ENCODE results near the gene JSRP1.

Gene JSRP1, protein sequence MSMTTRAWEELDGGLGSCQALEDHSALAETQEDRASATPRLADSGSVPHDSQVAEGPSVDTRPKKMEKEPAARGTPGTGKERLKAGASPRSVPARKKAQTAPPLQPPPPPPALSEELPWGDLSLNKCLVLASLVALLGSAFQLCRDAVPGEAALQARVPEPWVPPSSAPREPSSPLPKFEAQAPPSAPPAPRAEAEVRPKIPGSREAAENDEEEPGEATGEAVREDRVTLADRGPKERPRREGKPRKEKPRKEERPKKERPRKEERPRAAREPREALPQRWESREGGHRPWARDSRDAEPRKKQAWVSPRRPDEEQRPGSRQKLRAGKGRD

DNA sequence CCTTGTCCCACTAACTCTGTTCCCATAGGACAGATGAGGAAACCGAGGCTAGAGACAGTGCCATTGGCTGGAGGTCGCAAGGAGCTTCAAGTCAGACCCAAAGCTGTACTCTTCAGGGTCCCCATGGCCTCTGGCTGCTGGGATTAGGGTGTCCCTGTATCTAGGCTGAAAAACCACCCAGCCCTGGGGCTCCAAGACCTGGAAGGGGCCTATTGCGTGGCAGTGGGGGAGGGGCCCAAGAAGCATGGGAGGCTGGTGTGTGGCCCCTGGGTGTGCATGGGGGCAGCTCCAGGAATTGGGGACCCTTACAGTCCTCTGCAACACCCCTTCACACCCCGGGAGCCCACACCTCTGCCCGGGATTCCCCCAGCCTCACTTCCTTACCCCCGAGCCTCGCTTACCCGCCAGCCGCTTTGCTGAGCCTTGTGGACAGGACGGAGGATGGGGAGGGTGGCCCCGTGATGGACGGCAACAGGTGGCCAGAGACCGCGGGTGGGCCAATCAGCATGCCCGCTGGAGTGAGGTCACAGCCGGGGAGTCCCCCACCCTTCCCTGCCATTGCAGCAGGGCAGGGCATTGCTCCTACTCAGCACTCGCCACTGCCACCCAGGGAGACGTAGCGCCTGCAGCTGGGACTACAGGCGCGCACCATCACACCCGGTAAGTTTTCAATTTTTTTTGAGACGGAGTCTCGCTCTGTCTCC, at the start of gene JSRP1:
TSS of gene JSRP1 (minus strand) at position 436 of the 704 bp plus-strand sequence. CDS start 1,103 bp downstream, outside the sequence.
- DNase-seq, result no peak

DNA sequence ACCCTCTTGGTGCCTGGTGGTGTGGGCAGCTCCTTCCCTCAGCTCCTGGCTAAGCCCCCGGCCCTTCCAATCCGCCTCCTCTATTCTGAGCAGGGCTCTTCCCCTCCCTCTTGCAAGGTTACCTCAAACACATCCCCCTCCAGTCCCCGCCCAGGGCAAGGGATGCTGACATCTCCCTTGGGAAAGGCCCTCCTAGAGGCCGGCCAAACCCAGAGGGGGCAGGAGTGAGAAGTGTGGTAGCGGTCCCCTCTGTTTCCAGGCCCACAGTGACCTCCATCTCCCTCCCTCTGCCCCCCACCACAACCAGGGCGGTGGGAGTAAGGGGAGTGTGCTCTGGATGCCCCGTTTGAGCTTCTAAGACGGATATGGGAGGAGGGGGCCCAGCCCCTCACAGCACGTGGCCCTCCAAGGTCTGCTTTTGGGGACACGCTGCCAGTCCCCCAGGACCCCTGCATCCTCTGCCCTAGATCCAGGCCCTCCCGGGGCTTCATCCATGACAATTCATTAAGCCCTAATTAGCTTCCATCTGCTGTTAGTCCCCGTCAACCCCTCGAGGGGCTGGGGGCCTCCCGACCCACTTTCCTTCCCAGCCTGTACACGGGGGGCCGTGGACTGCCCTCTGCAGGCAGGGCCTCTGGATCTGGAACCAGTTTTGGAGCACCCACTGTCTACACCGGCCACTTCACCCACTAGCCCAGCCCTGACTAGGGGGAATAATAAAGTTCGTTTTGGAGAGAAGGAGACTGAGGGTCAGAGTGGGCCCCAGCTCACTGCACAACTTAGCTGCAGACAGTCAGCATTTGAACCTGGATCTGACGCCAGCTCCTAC, 49.4 kb upstream of the JSRP1 start:
- no peak for DNase-seq

- DNase-seq, result no peak
Observed at GRCh38 chr19:2303211-2303798, 47.1 kb upstream of the JSRP1 start.

DNA sequence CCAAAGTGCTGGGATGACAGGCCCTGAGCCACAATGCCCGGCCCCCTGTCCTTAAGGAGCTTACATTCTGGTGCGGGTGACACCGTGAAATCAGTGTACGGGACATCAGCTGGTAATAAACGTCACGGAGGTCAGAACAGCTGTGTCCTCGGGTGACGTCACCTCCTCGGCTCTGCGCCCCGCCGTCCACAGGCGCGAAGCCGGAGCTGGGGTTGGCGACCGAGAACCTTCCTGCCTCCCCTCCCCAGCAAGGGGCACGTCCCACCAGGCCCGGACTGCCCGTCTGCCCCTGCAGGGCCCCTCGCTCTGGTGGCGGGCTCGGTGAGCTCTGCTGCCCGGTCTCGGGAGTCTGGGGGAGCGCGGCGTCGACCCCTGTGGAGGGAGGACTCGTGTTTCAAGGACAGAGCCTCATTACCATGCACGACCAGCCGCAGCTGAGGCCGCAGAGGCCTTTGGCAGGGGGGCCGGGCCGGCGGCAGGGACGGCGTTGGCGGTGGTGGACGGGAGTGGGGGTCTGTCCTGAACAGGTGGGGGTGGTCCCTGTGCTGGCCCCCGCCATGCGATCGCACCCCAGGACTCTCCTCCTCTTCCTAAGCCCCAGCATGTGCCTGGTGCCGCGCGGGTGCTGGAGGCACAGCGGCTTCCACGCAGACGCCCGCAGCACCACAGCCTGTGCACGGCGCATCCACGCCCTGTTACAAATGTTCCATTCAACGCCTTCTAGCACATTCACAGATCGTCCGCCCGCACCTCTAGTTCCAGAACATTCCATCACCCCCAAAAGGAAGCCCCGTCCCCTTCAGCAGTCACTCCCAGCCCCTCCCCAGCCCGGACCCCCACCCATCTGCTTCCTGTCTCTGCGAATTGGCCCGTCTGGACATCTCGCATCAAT, 46.3 kb upstream of the JSRP1 start:
- peak; percentile 34 for DNase-seq

DNA sequence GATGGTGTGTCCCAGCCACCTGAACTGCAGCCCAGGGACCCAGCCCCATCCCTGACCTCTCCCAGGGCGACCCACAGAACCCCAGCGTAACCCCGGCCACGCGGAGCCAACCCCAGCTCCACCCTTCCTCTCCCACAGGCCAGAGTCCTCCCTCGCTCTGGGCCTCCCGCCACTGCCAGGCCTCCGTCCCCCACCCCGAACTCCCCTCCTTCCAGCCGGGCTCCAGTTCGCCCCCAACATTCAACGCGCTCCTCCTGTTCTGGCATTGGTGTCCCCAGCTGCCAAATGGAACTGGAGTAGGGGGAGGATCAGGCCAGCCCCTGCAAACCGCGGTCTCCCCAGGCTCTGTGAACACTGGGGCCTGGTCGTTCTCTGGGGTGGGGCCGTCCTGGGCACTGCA, 44.3 kb upstream of the JSRP1 start:
- DNase-seq, result no peak

- no peak for DNase-seq
Observed at GRCh38 chr19:2296141-2296540, 39.9 kb upstream of the JSRP1 start.

GRCh38 chr19:2294687-2295335, 38.6 kb upstream of the JSRP1 start:
- peak; percentile 79 for DNase-seq

DNA sequence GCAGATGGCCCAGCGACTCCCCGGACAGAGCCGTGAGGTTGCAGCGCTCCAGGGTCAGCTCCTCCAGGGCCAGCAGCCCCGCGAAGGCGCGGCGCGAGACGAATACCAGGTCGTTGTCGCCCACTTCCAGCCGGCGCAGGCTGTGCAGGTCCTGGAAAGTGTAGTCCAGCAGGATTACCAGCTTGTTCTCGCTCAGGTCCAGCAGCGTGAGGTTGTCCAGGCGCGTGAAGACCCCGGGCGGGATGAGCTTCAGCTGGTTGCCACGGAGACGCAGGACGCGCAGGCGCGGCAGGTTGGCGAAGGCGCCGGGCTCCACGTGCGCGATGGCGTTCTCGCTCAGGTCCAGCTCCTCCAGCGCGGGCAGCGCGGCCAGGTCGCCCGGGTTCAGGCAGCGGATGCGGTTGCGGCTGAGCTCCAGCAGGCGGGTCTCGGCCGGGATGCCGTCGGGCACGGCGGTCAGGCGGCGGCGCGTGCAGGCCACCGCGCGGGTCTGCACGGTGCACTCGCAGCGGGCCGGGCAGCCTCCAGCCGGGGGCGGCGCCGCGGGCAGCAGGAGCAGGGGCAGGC, 35.1 kb upstream of the JSRP1 start:
- DNase-seq, result no peak

GRCh38 chr19:2290441-2291184, 34.4 kb upstream of the JSRP1 start:
- no peak for DNase-seq

DNA sequence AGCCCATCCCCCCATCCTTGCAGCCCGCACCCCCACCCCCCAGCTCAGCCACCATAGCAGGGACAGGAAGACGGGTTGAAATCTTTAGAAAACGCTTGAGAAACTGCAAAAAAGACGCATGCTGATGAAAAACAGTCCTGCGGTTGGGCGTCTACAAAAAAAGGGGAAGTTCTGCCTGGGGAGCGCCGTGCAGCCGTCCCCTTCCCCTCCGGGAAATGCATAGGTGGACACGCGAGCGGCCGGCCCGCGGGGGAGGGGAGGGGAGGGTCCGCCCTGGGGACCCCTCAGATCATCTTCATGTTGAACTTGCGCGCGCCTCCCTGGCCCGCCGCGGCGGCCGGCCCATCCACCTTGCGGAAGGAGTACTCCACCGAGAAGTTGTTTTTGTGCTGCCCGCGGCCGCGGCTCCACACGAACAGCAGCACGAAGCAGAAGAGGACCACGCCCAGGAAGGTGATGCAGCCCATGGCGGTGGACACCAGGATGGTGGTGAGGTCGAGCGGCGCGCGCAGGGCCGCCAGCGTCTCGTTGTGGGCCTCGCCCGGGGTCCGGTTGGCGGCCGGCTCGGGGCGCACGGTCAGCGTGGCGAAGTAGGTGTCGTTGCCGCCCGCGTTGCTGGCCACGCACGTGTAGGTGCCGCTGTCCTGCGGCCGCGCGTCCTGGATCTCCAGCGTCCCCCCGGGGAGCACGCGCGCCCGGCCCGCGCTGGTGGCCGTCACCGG, 33.7 kb upstream of the JSRP1 start:
- DNase-seq, result no peak

GRCh38 chr19:2288818-2289713, 32.8 kb upstream of the JSRP1 start:
- no peak for DNase-seq

- no peak for DNase-seq
Observed at GRCh38 chr19:2288338-2288817, 32.2 kb upstream of the JSRP1 start.

DNA sequence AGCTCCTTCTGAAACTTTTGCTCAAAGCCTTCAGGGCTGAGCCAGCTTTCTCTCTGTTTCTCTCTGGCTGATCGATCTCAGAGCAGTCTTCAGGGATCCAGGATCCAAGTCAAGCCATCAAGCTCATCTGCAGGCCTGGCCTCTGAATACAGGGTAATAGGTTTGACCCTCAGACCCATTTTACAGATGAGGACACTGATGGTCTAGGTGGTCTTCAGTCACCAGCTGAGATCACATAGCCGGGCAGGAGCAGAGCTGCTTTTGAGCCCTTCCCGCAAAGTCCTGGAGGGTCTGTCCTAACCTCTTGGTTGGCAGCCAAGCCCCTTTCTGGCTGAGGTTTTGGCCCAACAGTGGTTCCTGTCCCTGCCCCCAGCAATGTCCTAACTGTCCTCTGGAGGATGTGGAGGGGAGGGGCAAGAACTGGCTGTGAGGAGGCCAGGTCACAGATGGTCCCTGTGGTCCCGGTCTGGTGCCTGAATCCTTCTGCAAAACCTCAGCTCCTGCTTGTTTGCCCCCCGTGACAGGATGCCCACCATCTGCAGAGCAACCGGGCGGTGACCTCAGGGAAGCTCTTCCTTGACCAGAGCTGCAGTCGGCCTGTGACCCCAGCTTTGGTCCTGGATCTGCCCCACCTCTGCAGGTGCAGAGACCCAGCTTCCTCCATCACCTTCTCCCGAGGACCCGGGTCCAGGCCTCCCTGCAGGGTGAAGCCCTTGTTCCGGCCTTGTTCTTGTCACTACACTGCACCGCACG, 31.5 kb upstream of the JSRP1 start:
- no peak for DNase-seq

DNA sequence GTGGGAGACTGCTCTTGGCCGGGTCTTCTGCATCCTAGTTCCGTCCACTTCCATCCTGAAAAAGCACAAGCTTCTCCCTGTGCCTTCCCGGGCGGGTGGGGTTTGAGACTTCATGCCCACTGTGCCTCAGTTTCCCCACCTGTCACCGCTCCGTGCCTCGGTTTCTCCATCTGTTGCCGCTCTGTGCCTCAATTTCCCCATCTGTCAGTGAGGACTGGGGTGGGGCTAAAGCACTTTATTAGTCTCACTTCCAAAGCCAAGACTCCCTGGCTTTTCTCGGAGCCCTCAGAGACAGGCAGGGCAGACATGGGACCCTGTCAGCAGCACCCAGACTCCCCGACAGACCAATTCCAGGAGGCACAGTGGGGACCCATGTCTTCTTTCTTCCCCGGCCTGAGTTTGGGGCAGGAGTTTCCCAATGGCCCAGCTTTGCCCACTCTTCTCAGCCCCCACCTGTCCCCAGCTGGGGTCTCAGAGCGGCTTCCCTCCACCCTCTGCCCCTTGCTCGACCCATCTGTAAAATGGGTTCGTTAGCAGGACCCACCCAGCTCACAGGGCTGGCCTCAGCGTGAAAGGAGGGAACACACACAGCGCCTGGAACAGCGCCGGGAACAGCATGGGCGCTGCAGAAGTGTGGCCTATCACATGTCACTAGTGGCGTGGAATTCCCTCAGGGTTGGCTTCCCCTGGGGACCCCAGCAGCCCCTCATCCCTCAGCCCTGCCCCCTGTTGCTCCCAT, 30.4 kb upstream of the JSRP1 start:
- no peak for DNase-seq

DNA sequence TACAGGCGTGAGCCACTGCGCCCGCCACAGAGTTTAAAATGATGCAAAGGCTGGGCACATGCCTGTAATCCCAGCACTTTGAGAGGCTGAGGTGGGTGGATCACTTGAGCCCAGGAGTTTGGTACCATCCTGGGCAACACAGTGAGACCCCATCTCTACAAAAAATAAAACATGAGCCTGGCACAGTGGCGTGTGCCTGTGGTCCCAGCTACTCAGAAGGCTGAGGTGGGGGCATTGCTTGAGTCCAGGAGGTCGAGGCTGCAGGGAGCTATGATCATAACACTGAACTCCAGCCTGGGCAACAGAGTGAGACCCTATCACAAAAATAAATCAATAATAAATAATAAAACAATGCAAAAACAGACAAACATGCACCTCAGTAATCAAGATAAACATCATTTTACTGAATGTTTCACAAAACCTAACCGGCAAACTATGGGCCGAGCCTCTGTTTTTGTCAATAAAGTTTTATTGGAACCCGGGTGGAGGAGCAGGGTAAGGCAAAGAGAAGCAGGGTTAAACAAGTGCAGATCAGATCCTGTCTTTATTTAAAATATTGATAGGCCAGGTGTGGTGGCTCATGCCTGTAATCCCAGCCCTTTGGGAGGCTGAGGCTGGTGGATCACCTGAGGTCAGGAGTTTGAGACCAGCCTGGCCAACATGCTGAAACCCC, 27.8 kb upstream of the JSRP1 start:
- no peak for DNase-seq

- no peak for DNase-seq
Observed at GRCh38 chr19:2282862-2283237, 26.6 kb upstream of the JSRP1 start.
